NCI-H187 treated with DMSO at 0.1 percent for 48 hours (cell line): Measurements from ENCODE around the gene CYP4F22.
"Not testable (repeated sequence)": the region's sequence is repeated elsewhere in the genome, so short reads cannot be mapped to it uniquely, and the experiment has no call there.

ENCODE experiments used
- DNase-seq: peaks from one replicate; lab custom pipeline; 2025; lab: John Stamatoyannopoulos, UW

Gene CYP4F22

DNA sequence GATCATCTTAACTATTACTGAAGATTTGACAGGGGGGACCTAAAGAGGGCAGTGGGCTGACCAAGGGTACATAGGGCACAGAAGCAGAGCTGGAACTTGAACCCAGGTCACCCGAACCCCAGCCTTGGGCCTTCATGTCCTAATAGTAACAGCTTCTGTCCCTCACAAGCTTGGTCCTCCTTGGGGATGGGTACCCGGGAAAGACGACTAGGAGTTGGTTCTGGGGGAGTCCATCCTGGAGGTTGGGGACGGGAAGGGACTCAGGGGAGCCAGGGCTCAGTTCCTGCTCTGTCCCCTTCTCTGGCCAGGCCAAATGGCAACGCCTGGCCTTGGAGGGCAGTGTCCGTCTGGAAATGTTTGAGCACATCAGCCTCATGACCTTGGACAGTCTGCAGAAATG lies 67.1 kb downstream of the CYP4F22 start:
- DNase-seq: no peak

DNA sequence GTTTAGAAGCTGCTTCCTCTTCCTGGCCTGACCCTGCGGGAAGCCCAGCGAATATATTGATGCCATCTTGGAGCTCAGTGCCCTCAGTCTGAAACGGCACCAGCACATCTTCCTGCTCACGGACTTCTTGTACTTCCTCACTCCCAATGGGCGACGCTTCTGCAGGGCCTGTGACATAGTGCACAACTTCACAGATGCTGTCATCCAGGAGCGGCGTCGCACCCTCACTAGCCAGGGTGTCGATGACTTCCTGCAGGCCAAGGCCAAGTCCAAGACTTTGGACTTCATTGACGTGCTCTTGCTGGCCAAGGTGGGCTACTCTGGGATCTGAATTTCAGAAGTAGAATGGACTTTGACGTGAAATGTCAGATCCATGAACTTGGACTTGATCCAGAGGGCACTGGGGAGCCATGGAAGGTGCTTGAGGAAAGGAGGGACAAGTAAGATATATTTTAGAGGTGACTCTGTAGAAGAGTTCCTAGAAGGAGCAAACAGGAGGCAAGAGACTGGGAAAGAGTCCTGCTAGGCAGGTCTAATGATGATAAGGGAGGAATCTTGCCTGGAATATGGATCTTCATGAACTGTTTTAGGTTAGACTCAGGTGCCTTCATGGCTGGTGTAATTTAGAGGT lies 68.3 kb downstream of the CYP4F22 start:
- DNase-seq: no peak

DNA sequence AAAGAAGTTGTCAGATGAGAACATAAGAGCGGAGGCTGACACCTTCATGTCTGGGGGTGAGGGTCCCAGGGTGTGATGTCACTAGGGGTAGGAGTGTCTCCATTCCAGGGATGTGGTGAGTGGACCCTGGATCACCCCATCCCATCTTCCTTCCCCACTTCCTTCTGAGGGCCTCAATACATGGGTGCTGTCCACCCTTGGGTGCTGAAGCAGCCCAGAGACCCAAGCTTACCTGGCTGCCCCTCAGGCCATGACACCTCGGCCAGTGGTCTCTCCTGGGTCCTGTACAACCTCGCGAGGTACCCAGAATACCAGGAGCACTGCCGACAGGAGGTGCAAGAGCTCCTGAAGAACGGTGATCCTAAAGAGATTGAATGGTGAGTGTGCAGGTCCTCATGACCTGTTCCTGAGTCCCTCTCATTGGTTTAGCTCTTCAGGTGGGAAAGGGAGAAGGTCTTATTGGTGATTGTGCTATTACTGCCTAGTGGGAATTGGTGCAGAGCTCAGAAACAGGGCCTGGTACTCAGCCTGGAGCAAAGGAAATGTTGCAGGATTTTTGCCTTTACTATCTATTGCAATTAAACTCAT lies 69.0 kb downstream of the CYP4F22 start:
- DNase-seq: no peak

DNA sequence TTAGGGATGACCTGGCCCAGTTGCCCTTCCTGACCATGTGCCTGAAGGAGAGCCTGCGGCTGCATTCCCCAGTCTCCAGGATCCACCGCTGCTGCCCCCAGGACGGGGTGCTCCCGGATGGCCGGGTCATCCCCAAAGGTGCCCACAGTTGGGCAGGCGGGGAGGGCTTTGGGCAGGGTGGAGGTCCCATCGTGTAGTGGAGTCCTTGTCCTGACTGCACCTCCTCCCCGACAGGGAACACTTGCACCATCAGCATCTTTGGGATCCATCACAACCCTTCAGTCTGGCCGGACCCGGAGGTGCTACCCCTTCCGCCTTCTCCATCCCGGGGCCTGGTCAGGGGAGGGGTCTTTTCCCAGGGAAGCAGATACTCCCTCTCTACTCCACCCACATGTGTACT lies 75.0 kb downstream of the CYP4F22 start:
- no peak for DNase-seq

DNA sequence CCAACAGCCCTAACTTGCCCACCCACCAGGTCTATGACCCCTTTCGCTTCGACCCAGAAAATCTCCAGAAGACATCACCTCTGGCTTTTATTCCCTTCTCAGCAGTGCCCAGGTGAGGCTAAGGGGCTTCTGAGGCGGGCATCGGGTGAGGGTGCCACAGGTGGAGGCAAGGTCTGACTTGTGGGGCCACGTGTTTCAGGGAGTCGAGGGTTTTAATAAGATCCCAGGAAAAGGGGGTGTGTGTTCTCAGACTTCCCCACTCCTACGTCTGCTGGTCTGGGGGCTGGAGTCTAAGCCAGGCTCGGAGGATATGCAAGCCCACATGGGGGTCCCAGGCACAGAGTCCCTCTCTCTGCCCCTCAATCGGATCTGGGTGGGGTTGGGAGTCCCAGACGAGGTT lies 75.8 kb downstream of the CYP4F22 start:
- DNase-seq: no peak

DNA sequence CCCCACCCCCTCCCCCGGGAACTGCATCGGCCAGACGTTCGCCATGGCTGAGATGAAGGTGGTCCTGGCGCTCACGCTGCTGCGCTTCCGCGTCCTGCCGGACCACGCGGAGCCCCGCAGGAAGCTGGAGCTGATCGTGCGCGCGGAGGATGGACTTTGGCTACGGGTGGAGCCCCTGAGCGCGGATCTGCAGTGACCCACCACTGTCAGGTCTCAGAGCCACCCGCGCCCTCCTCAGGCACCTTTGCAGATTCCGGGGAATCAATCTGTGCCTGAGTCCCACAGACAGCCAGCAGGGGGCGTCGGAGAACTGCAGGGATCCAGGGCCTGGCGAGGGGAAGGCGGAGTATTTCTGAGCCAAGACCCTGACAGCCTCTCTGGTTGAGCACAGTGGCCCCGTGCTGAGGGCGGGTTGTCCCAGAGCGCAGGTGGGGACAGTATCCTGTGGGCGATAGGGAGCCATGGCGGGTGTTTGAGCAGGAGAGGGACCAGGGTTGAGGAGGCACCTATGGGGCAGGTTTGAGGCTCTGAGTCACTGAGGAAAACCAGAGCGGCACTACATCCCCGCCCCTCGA lies 76.3 kb downstream of the CYP4F22 start:
- no peak for DNase-seq

DNA sequence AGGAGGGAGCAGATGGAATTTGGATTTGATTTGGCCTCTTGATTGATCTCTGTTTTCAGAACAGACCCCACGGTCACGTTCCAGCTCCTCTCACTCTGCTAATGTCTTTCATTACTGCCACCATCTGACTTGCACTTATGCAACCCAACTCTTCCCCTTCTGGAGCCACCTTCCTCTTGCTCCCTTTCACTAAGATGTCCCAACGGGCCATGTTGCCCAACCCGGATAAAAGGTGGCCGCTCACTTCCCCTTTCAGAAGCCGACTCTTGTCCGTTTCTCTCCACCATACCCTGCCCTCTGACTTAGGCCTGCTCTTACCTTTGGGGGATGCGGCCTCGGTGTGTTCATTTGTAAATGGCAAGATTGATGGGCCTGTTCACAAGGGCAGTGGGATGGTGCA lies 79.3 kb downstream of the CYP4F22 start:
- DNase-seq: no peak

DNA sequence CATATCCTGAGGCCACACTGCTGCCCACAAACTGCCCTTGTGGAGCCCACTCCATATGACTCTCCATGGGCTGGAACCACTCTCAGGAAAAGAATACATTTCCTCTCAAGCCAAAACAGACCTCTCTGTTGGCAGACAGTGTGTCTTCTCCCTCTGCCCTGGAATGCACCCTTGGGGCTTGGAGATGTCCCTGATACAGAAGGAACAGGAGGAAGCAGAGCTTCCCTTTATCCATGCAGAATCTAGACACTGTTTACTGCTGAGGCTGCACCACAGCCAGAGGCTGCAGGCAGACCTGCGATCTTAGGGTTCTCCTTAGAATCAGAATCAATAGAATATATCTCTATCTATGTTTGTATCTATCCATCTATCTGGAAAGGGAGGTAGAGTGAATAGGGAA lies 79.9 kb downstream of the CYP4F22 start:
- no peak for DNase-seq

DNA sequence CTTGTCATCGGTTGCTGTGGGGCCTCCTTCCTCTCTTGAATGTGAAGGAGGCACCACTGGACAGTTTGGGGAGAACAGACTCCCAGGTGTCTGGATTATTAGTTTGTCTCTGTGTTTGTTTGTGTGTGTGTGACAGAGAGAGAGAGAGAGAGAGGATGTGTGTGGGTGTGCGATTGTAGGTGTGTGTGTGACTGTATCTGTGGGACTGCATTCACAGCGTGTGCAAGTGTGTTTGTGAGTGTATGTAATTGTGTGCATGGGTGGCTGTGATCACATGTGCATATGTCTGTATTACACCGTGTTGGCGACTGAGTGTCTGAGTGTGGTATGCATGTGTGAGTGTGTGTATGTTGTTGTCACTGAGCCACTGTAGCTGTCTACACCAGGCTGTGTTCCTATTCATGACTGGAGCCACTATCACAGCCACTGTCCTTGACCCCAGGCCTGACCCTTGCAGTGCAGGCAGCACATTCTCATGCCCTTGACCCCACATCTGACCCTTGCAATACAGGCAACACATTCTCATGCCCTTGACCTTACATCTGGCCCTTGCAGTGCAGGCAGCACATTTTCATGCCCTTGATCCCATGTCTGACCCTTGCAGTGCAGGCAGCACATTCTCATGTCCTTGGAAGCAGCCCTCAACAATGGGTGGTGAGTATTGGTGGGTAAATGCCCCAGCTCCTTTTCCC lies 81.6 kb downstream of the CYP4F22 start:
- no peak for DNase-seq

DNA sequence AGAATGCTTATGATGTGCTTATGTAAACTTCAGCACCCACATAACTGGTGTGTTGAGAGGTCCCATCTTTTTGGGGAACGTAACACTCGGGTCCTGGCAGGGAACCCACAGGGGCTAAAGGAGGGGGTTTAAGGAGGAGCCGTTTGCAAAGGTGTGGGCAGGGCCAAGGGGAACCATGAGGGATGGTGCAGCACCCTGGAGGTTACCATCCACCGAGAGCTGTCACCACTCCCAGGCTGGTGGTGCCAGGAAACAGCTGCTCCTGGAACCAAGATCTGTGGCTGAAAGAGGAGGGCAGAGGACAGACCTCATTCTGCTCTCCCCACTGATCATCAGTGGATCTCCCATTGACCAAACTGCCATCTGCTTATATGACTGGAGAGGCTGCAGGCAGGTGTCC lies 83.5 kb downstream of the CYP4F22 start:
- no peak for DNase-seq

DNA sequence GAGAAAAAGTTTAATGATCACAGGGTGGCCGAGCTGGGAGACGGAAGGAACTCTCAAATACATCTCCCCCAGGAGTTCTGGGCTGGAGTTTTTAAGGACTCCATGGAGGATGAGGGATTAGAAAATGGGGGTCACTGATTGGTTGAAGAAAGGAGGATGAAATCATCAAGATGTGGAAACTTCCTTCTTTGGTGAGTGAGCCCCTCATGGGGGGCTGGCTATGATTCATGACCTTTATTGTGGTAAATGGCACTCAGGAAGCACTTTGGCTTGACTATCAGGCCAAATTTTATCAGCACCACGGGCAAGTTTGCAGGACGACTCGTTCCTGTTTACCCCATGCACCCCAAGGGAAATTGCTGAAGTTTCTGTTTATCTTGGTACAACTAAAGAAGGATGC lies 84.2 kb downstream of the CYP4F22 start:
- DNase-seq: not testable (repeated sequence)

DNA sequence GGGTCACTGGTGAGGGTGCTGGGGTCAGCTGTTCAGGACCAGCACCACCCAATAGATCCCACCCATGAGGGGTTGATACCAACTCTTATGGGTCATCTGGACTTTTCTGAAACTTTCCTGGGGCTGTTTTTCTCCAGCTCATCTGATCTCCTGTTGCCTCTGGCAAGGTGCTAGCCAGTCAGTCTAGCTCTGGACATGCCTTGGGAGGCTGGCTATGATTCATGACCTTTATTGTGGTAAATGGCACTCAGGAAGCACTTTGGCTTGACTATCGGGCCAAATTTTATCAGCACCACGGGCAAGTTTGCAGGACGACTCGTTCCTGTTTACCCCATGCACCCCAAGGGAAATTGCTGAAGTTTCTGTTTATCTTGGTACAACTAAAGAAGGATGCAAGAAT lies 85.4 kb downstream of the CYP4F22 start:
- not testable (repeated sequence) for DNase-seq

DNA sequence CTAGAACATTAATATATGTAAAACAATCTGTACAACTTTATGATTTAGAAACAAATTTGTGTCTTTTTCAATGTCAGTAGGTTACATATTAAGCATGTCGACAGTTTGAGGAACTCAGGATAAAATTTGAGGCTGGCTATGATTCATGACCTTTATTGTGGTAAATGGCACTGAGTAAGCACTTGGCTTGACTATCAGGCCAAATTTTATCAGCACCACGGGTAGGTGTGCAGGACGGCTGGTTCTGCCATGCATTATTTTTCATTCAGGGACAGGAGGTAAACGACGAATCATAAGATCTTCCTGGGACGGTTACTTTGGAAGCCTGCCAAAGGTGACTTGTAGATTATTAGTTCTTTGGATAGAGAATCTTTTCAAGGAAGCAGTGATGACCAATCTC lies 86.7 kb downstream of the CYP4F22 start:
- DNase-seq: no peak
